ENCODE measurements around the gene EIF5A. TPM values are rescaled to one million over a fixed set of nuclear protein-coding genes. Genes with fewer than 3 reads are reported as not detected.
"Not testable (repeated sequence)": the region's sequence is repeated elsewhere in the genome, so short reads cannot be mapped to it uniquely, and the experiment has no call there.

The EIF5A gene
- total and polyA plus RNA-seq, 4 donors: 198 to 280 (median 228) TPM

GRCh38 chr17:7329997-7330637 is 22.7 kb downstream of the EIF5A start:
- Histone ChIP-seq H3K9me3 (ENCODE audit: control insufficient read depth, low read length) (no peaks in the 10 kb centered on the region), H3K4me3 (ENCODE audit: low read length in 2 of 2) (peak overlapping the region; percentile 42 to 57), H3K36me3 (ENCODE audit: control insufficient read depth in 1 of 2, insufficient read depth in 2 of 2, low read length in 1 of 2) (no peaks in the 10 kb centered on the region), H3K27ac (ENCODE audit: low read depth in 1 of 2, low read length in 2 of 2) (peak overlapping the region; percentile 15 to 73), H3K4me1 (ENCODE audit: control insufficient read depth in 1 of 2, insufficient read depth in 2 of 2, low read length in 2 of 2) (no peaks in the 10 kb centered on the region), H3K27me3 (ENCODE audit: control insufficient read depth in 1 of 2, insufficient read depth in 2 of 2, low read length in 1 of 2) (no peaks in the 10 kb centered on the region)
- 0% methylated on average over 30 to 34 of the region's 34 CpGs for WGBS, 2 donors
- peak; percentile 81 for ATAC-seq (ENCODE audit: low FRiP score)
- intact Hi-C loops (cut with DNase I): loop anchor here in 1 of 2 donors (1.0 to 2.0 kb wide), 2 partner anchors 19 to 22 kb away; partner anchors contain the start of gene KCTD11
- peak; percentile 85 to 92 for DNase-seq

- Histone ChIP-seq H3K27ac (ENCODE audit: low read depth in 1 of 2, low read length in 2 of 2) (peak overlapping the region in 1 of 2 donors; percentile 3), H3K4me1 (ENCODE audit: control insufficient read depth in 1 of 2, insufficient read depth in 2 of 2, low read length in 2 of 2) (no peaks in the 10 kb centered on the region), H3K9me3 (ENCODE audit: control insufficient read depth, low read length) (no peaks in the 10 kb centered on the region), H3K36me3 (ENCODE audit: control insufficient read depth in 1 of 2, insufficient read depth in 2 of 2, low read length in 1 of 2) (no peaks in the 10 kb centered on the region), H3K4me3 (ENCODE audit: low read length in 2 of 2) (peak overlapping the region in 1 of 2 donors; percentile 42), H3K27me3 (ENCODE audit: control insufficient read depth in 1 of 2, insufficient read depth in 2 of 2, low read length in 1 of 2) (no peaks in the 10 kb centered on the region)
- 60% methylated on average over 13 of the region's 13 CpGs for WGBS, 2 donors
- DNase-seq (no peak), ATAC-seq (ENCODE audit: low FRiP score) (no peak)
- intact Hi-C loops (cut with DNase I): loop anchor here in 1 of 2 donors (2.0 kb wide), 1 partner anchor 18 kb away; no protein-coding TSS in a partner anchor
Observed at GRCh38 chr17:7330638-7331015, 23.2 kb downstream of the EIF5A start.

- H3K9me3 ChIP-seq (ENCODE audit: control insufficient read depth, low read length): no peaks in the 10 kb centered on the region
- no peak overlapping the region for H3K27ac ChIP-seq (ENCODE audit: low read depth in 1 of 2, low read length in 2 of 2)
- DNase-seq (no peak), ATAC-seq (ENCODE audit: low FRiP score) (no peak)
- H3K36me3 ChIP-seq (ENCODE audit: control insufficient read depth in 1 of 2, insufficient read depth in 2 of 2, low read length in 1 of 2): no peaks in the 10 kb centered on the region
- H3K4me3 ChIP-seq (ENCODE audit: low read length in 2 of 2): no peak overlapping the region
- H3K27me3 ChIP-seq (ENCODE audit: control insufficient read depth in 1 of 2, insufficient read depth in 2 of 2, low read length in 1 of 2): no peaks in the 10 kb centered on the region
- 56 to 61% methylated on average over 7 of the region's 7 CpGs for WGBS, 2 donors
- no peaks in the 10 kb centered on the region for H3K4me1 ChIP-seq (ENCODE audit: control insufficient read depth in 1 of 2, insufficient read depth in 2 of 2, low read length in 2 of 2)
- intact Hi-C loops (cut with DNase I): no loop called here
Observed at GRCh38 chr17:7332111-7332510, 24.7 kb downstream of the EIF5A start.

GRCh38 chr17:7332600-7333069 is 25.2 kb downstream of the EIF5A start:
- H3K4me1 ChIP-seq (ENCODE audit: control insufficient read depth in 1 of 2, insufficient read depth in 2 of 2, low read length in 2 of 2); H3K27me3 ChIP-seq (ENCODE audit: control insufficient read depth in 1 of 2, insufficient read depth in 2 of 2, low read length in 1 of 2); H3K36me3 ChIP-seq (ENCODE audit: control insufficient read depth in 1 of 2, insufficient read depth in 2 of 2, low read length in 1 of 2); H3K27ac ChIP-seq (ENCODE audit: low read depth in 1 of 2, low read length in 2 of 2); DNase-seq; H3K9me3 ChIP-seq (ENCODE audit: control insufficient read depth, low read length); ATAC-seq (ENCODE audit: low FRiP score); H3K4me3 ChIP-seq (ENCODE audit: low read length in 2 of 2); intact Hi-C loops (cut with DNase I): not testable (repeated sequence)
- 61% methylated on average over 14 of the region's 14 CpGs for WGBS, 2 donors

- no peak overlapping the region for H3K4me3 ChIP-seq (ENCODE audit: low read length in 2 of 2)
- H3K36me3 ChIP-seq (ENCODE audit: control insufficient read depth in 1 of 2, insufficient read depth in 2 of 2, low read length in 1 of 2): no peaks in the 10 kb centered on the region
- ATAC-seq (ENCODE audit: low FRiP score) (no peak), DNase-seq (no peak)
- H3K9me3 ChIP-seq (ENCODE audit: control insufficient read depth, low read length): no peaks in the 10 kb centered on the region
- no peak overlapping the region for H3K27ac ChIP-seq (ENCODE audit: low read depth in 1 of 2, low read length in 2 of 2)
- 74 to 86% methylated on average over 3 of the region's 3 CpGs for WGBS, 2 donors
- H3K27me3 ChIP-seq (ENCODE audit: control insufficient read depth in 1 of 2, insufficient read depth in 2 of 2, low read length in 1 of 2): no peaks in the 10 kb centered on the region
- no peaks in the 10 kb centered on the region for H3K4me1 ChIP-seq (ENCODE audit: control insufficient read depth in 1 of 2, insufficient read depth in 2 of 2, low read length in 2 of 2)
- intact Hi-C loops (cut with DNase I): no loop called here
Observed at GRCh38 chr17:7334938-7335538, 27.6 kb downstream of the EIF5A start.

GRCh38 chr17:7335765-7336164 is 28.3 kb downstream of the EIF5A start:
- ATAC-seq (ENCODE audit: low FRiP score); H3K4me1 ChIP-seq (ENCODE audit: control insufficient read depth in 1 of 2, insufficient read depth in 2 of 2, low read length in 2 of 2); H3K36me3 ChIP-seq (ENCODE audit: control insufficient read depth in 1 of 2, insufficient read depth in 2 of 2, low read length in 1 of 2); DNase-seq; H3K27me3 ChIP-seq (ENCODE audit: control insufficient read depth in 1 of 2, insufficient read depth in 2 of 2, low read length in 1 of 2); H3K4me3 ChIP-seq (ENCODE audit: low read length in 2 of 2); H3K27ac ChIP-seq (ENCODE audit: low read depth in 1 of 2, low read length in 2 of 2); H3K9me3 ChIP-seq (ENCODE audit: control insufficient read depth, low read length); intact Hi-C loops (cut with DNase I): not testable (repeated sequence)
- WGBS, 2 donors: 85 to 88% methylated on average over 13 of the region's 13 CpGs

GRCh38 chr17:7336240-7337175 is 29.1 kb downstream of the EIF5A start, which contains the start of gene ACAP1:
Gene ACAP1, plus strand, starts transcription at chr17:7336529. Its CDS starts 206 bp downstream, at chr17:7336735.
- DNase-seq: no peak
- Histone ChIP-seq H3K4me3 (ENCODE audit: low read length in 2 of 2) (no peak within 1 kb of the TSS), H3K27me3 (ENCODE audit: control insufficient read depth in 1 of 2, insufficient read depth in 2 of 2, low read length in 1 of 2) (no peaks in the 10 kb centered on the region), H3K9me3 (ENCODE audit: control insufficient read depth, low read length) (no peaks in the 10 kb centered on the region), H3K4me1 (ENCODE audit: control insufficient read depth in 1 of 2, insufficient read depth in 2 of 2, low read length in 2 of 2) (no peaks in the 10 kb centered on the region), H3K27ac (ENCODE audit: low read depth in 1 of 2, low read length in 2 of 2) (no peak within 1 kb of the TSS), H3K36me3 (ENCODE audit: control insufficient read depth in 1 of 2, insufficient read depth in 2 of 2, low read length in 1 of 2) (no peaks in the 10 kb centered on the region)
- 39 to 43% methylated on average over 14 to 17 of the region's 17 CpGs for WGBS, 2 donors
- ATAC-seq (ENCODE audit: low FRiP score): peak; percentile 37
- intact Hi-C loops (cut with DNase I): no loop called here

GRCh38 chr17:7337600-7337999 is 30.2 kb downstream of the EIF5A start:
- intact Hi-C loops (cut with DNase I); H3K27me3 ChIP-seq (ENCODE audit: control insufficient read depth in 1 of 2, insufficient read depth in 2 of 2, low read length in 1 of 2); H3K36me3 ChIP-seq (ENCODE audit: control insufficient read depth in 1 of 2, insufficient read depth in 2 of 2, low read length in 1 of 2); DNase-seq; H3K27ac ChIP-seq (ENCODE audit: low read depth in 1 of 2, low read length in 2 of 2); H3K9me3 ChIP-seq (ENCODE audit: control insufficient read depth, low read length); ATAC-seq (ENCODE audit: low FRiP score); H3K4me1 ChIP-seq (ENCODE audit: control insufficient read depth in 1 of 2, insufficient read depth in 2 of 2, low read length in 2 of 2); H3K4me3 ChIP-seq (ENCODE audit: low read length in 2 of 2): not testable (repeated sequence)
- 77 to 81% methylated on average over 7 of the region's 7 CpGs for WGBS, 2 donors
